Nasal cavity respiratory epithelium epithelial cell of viscerocranial mucosa (primary cell): ENCODE data around the gene ELFN2. TPM values are rescaled to one million over a fixed set of nuclear protein-coding genes. Genes with fewer than 3 reads are reported as not detected.

Source experiments
- total RNA-seq: library from RNA; depleted of rRNA; stranded (reverse); fragments of >200 nt; gene quantifications from 2 replicates; pipeline ENCODE4 v1.2.3, GENCODE V29; 2014

Gene ELFN2, protein sequence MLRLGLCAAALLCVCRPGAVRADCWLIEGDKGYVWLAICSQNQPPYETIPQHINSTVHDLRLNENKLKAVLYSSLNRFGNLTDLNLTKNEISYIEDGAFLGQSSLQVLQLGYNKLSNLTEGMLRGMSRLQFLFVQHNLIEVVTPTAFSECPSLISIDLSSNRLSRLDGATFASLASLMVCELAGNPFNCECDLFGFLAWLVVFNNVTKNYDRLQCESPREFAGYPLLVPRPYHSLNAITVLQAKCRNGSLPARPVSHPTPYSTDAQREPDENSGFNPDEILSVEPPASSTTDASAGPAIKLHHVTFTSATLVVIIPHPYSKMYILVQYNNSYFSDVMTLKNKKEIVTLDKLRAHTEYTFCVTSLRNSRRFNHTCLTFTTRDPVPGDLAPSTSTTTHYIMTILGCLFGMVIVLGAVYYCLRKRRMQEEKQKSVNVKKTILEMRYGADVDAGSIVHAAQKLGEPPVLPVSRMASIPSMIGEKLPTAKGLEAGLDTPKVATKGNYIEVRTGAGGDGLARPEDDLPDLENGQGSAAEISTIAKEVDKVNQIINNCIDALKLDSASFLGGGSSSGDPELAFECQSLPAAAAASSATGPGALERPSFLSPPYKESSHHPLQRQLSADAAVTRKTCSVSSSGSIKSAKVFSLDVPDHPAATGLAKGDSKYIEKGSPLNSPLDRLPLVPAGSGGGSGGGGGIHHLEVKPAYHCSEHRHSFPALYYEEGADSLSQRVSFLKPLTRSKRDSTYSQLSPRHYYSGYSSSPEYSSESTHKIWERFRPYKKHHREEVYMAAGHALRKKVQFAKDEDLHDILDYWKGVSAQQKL
- total RNA-seq: 0.68 and 1.1 TPM in 2 replicates

GRCh38 chr22:37427135-37427710, at the start of gene ELFN2:
ELFN2 (minus strand) TSS chr22:37427479; CDS start chr22:37375534, 51,945 bp downstream.

Other genes starting within 250 kb of the ELFN2 start
- 2.7 and 6.8 TPM in 2 replicates for gene C1QTNF6, start 239.2 kb downstream of the ELFN2 start, total RNA-seq
- gene SSTR3, start 215.0 kb downstream of the ELFN2 start, total RNA-seq: not detected in 2 replicates
- gene RAC2, start 183.2 kb downstream of the ELFN2 start, total RNA-seq: 6.5 and 18.8 TPM in 2 replicates
- under 0.01 TPM in 2 replicates for gene CYTH4, start 145.0 kb downstream of the ELFN2 start, total RNA-seq
- gene MFNG, start 58.9 kb upstream of the ELFN2 start, total RNA-seq: 2.1 and 2.7 TPM in 2 replicates
- gene CARD10, start 91.9 kb upstream of the ELFN2 start, total RNA-seq: 15.7 and 20.4 TPM in 2 replicates
- 14.4 and 37.9 TPM in 2 replicates for gene CDC42EP1, start 133.0 kb upstream of the ELFN2 start, total RNA-seq
- gene LGALS2, start 152.6 kb upstream of the ELFN2 start, total RNA-seq: not detected in 2 replicates
- gene GGA1, start 181.4 kb upstream of the ELFN2 start, total RNA-seq: 31.4 and 56.5 TPM in 2 replicates
- 16.4 and 95.3 TPM in 2 replicates for gene SH3BP1, start 212.2 kb upstream of the ELFN2 start, total RNA-seq
- gene PDXP, start 231.2 kb upstream of the ELFN2 start, total RNA-seq: 3.5 and 3.8 TPM in 2 replicates
- gene LGALS1, start 248.2 kb upstream of the ELFN2 start, total RNA-seq: 594 and 1,091 TPM in 2 replicates